Activated T-helper 2 cell treated with anti-CD3 and anti-CD28 coated beads, Interferon-gamma antibody, Interleukin-2, Interleukin-4, amounts not matched to agents 10 μg/mL and 5 μg/mL and 100 μg/mL, durations not matched to agents 14 hours and 24 hours and 36 hours (primary cell): Measurements from ENCODE around the gene MASP1. TPM values are rescaled to one million over a fixed set of nuclear protein-coding genes. Genes with fewer than 3 reads are reported as not detected.

Experiments used
- total RNA-seq: library from RNA; stranded (reverse); gene quantifications from 2 replicates; pipeline ENCODE4 v1.2.3, GENCODE V29; 2022

The MASP1 gene
- total RNA-seq, 1 donor from 2014 or later, result not detected

Other genes starting within 250 kb of the MASP1 start
- gene RPL39L, start 152.2 kb downstream of the MASP1 start, total RNA-seq, result 11.0 and 13.0 TPM in 2 replicates
- not detected in 2 replicates for gene RTP1, start 94.3 kb downstream of the MASP1 start, total RNA-seq
- gene RTP4, start 76.6 kb upstream of the MASP1 start, total RNA-seq, result 3.4 and 3.9 TPM in 2 replicates